HepG2 (cell line): ENCODE data around the gene NAXD. TPM values are rescaled to one million over a fixed set of nuclear protein-coding genes. Genes with fewer than 3 reads are reported as not detected.

ENCODE experiments used
- ETV6 ChIP-seq: sonication (generic); formaldehyde crosslinking; conservative IDR thresholded peaks from 2 replicates; pipeline ENCODE4 v1.4.0; 2020; ENCODE audit warnings: missing genetic modification reagents
- IRF9 ChIP-seq: sonication (generic); formaldehyde crosslinking; IDR thresholded peaks from 2 replicates; pipeline ENCODE4 v1.8.0; 2022; ENCODE audit warnings: missing genetic modification reagents, mild to moderate bottlenecking, borderline replicate concordance
- KDM5B ChIP-seq: sonication (generic); formaldehyde crosslinking; IDR thresholded peaks from 2 replicates; pipeline ENCODE4 v1.4.0; 2020; ENCODE audit warnings: missing genetic modification reagents, mild to moderate bottlenecking, borderline replicate concordance
- KDM6A ChIP-seq: IDR thresholded peaks from 2 replicates; pipeline ENCODE4 v1.6.1; 2016; ENCODE audit warnings: low read depth
- KLF9 ChIP-seq: IDR thresholded peaks from 2 replicates; pipeline ENCODE4 v1.6.1; 2016; ENCODE audit warnings: low read depth
- MBD4 ChIP-seq: IDR thresholded peaks from 2 replicates; pipeline ENCODE4 v1.6.1; 2012; ENCODE audit warnings: low read length, inconsistent platforms, borderline replicate concordance
- MIER3 ChIP-seq: IDR thresholded peaks from 2 replicates; pipeline ENCODE4 v1.6.1; 2016; ENCODE audit warnings: missing compliant biosample characterization, borderline replicate concordance
- NFYC ChIP-seq: IDR thresholded peaks from 2 replicates; pipeline ENCODE4 v1.6.1; 2016; ENCODE audit warnings: missing genetic modification reagents, missing compliant biosample characterization
- NRL ChIP-seq: sonication (generic); formaldehyde crosslinking; IDR thresholded peaks from 2 replicates; pipeline ENCODE4 v1.5.0; 2020; ENCODE audit warnings: missing genetic modification reagents, mild to moderate bottlenecking, moderate library complexity, borderline replicate concordance
- PHF8 ChIP-seq: sonication (generic); formaldehyde crosslinking; IDR thresholded peaks from 2 replicates; pipeline ENCODE4 v1.5.0; 2020; ENCODE audit warnings: missing genetic modification reagents
- PRMT3 ChIP-seq: sonication (generic); formaldehyde crosslinking; IDR thresholded peaks from 2 replicates; pipeline ENCODE4 v1.8.1; 2022; ENCODE audit warnings: low read depth, mild to moderate bottlenecking, moderate library complexity, missing genetic modification reagents, borderline replicate concordance
- RAD51 ChIP-seq: fragments of 450-650 bp; IDR thresholded peaks from 2 replicates; pipeline ENCODE4 v1.6.1; 2016; ENCODE audit warnings: borderline replicate concordance
- TOE1 ChIP-seq: sonication (generic); formaldehyde crosslinking; IDR thresholded peaks from 2 replicates; pipeline ENCODE4 v1.4.0; 2020; ENCODE audit warnings: mild to moderate bottlenecking, missing genetic modification reagents
- ZBTB43 ChIP-seq: sonication (generic); formaldehyde crosslinking; conservative IDR thresholded peaks from 2 replicates; pipeline ENCODE4 v1.4.0; 2020; ENCODE audit warnings: missing genetic modification reagents
- ZBTB7B ChIP-seq: sonication (generic); formaldehyde crosslinking; IDR thresholded peaks from 2 replicates; pipeline ENCODE4 v1.4.0; 2020; ENCODE audit warnings: missing genetic modification reagents
- ZEB1 ChIP-seq: IDR thresholded peaks from 2 replicates; pipeline ENCODE4 v1.6.1; 2012; ENCODE audit warnings: mild to moderate bottlenecking, low read depth, inconsistent platforms; ENCODE audit not compliant: insufficient replicate concordance
- ZIK1 ChIP-seq: sonication (generic); formaldehyde crosslinking; IDR thresholded peaks from 2 replicates; pipeline ENCODE4 v1.5.0; 2020; ENCODE audit warnings: mild to moderate bottlenecking, low read depth, missing genetic modification reagents, borderline replicate concordance
- ZNF256 ChIP-seq: sonication (generic); formaldehyde crosslinking; conservative IDR thresholded peaks from 2 replicates; pipeline ENCODE4 v1.4.0; 2020; ENCODE audit warnings: missing genetic modification reagents
- ZNF329 ChIP-seq: sonication (generic); formaldehyde crosslinking; IDR thresholded peaks from 2 replicates; pipeline ENCODE4 v1.9.0; 2021; ENCODE audit warnings: low read depth, mild to moderate bottlenecking, missing genetic modification reagents
- ZNF431 ChIP-seq: sonication (generic); formaldehyde crosslinking; IDR thresholded peaks from 2 replicates; pipeline ENCODE4 v1.9.0; 2022; ENCODE audit warnings: missing genetic modification reagents, low read depth, mild to moderate bottlenecking, borderline replicate concordance
- ZNF432 ChIP-seq: sonication (generic); formaldehyde crosslinking; IDR thresholded peaks from 2 replicates; pipeline ENCODE4 v1.5.0; 2020; ENCODE audit warnings: missing genetic modification reagents, mild to moderate bottlenecking, borderline replicate concordance
- ZNF549 ChIP-seq: sonication (generic); formaldehyde crosslinking; IDR thresholded peaks from 2 replicates; pipeline ENCODE4 v1.5.0; 2020; ENCODE audit warnings: missing genetic modification reagents
- ZNF644 ChIP-seq: IDR thresholded peaks from 2 replicates; pipeline ENCODE4 v1.6.1; 2016; ENCODE audit warnings: low read depth
- ZNF747 ChIP-seq: sonication (generic); formaldehyde crosslinking; IDR thresholded peaks from 2 replicates; pipeline ENCODE4 v1.8.1; 2023; ENCODE audit warnings: missing genetic modification reagents, mild to moderate bottlenecking, borderline replicate concordance
- ZNF780A ChIP-seq: sonication (generic); formaldehyde crosslinking; IDR thresholded peaks from 2 replicates; pipeline ENCODE4 v1.8.0; 2022; ENCODE audit warnings: mild to moderate bottlenecking, missing genetic modification reagents, moderate library complexity
- ZSCAN22 ChIP-seq: sonication (generic); formaldehyde crosslinking; IDR thresholded peaks from 2 replicates; pipeline ENCODE4 v1.4.0; 2020; ENCODE audit warnings: mild to moderate bottlenecking, missing genetic modification reagents
- polyA plus RNA-seq, 8 experiments: library from polyadenylated mRNA; depleted of rRNA in 3 of 8; stranded (reverse) in 7 of 8; unstranded in 1 of 8; fragments of >200 nt; fragmentation: Illumina TruSeq in 4 of 8; extraction: Trizol in 4 of 8; gene quantifications; 2 replicates each; pipeline versions ENCODE4 v1.2.1 to v1.2.3, GENCODE V29; 2011 to 2016; ENCODE audit warnings: low read depth in 4 of 8, missing spikeins in 1 of 8, mixed read lengths in 1 of 8; ENCODE audit not compliant: insufficient read depth in 1 of 8
- total RNA-seq, 5 experiments: library from RNA; depleted of rRNA; stranded (reverse); fragments of >200 nt; fragmentation: Illumina TruSeq; extraction: Trizol; gene quantifications; 2 replicates each; pipeline ENCODE4 v1.2.3, GENCODE V29; 2016; ENCODE audit warnings: low read depth in 1 of 5
- TF ChIP-seq, protein P1 (sequence below): sonication (generic); formaldehyde crosslinking; IDR thresholded peaks from 2 replicates; pipeline ENCODE4 v1.5.1; 2020; ENCODE audit warnings: missing genetic modification reagents, mild to moderate bottlenecking, borderline replicate concordance
- TF ChIP-seq, protein P2 (sequence below): sonication (generic); formaldehyde crosslinking; IDR thresholded peaks from 2 replicates; pipeline ENCODE4 v1.4.0; 2020; ENCODE audit warnings: missing genetic modification reagents

NAXD gene
- total and polyA plus RNA-seq, 2 of the 13 experiments (the other 11 are each of a cell fraction or from before 2014, with no cell fraction given), result 19.0 to 23.2 TPM

DNA sequence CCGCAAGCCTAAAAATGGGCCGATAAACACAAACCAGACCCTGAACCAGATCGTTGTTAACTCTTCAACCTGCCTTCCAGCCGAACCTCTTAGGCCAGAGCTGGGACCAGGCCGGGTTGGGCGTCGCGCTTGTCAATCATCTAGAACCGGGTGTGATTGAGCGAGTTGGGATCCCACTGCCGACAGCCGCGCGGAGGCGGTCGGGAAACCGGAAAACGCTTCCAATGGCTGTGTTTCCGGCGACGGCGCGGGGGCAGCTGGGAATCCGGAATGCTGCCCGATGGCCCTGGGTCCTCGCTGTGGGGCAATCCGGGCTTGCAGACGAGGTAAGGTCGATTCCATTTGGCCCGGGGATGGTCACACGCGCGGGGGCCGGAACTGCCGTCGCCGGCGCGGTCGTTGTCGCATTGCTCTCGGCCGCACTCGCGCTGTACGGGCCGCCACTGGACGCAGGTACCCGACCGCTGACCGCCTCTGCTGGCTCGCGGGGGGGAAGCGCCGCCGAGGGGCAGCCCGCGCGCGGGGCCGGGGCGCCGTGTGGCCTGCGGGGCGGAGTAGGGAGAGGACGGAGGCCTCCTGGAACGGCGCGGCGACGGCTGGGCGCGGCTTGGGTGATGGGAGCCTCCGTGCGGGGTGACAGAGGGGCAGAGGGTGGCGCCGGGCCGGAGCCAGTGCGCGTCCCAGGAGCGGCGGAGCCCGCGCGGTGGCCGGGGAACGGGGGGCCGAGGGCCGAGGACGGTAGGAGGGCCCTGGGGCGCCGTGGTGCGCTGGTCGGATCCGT is at the start of gene NAXD (continued):
- TF ChIP-seq, protein P1, sequence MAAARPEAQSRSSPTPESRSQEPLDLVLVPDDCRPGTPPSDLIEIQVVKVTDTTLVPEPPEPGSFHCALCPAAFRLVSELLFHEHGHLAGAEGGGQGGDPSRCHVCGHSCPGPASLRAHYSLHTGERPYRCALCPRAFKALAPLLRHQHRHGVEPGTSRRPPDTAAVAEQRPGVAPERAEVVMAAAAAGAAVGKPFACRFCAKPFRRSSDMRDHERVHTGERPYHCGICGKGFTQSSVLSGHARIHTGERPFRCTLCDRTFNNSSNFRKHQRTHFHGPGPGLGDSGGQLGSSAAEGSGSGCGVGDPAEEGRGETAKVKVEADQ, result peak; percentile 86; the same call in 1 of the 2 replicates
- TF ChIP-seq KLF9 (CRISPR knock-in tag), result no peak
- no peak for TF ChIP-seq RAD51
- no peak for TF ChIP-seq ZEB1
- no peak for TF ChIP-seq PRMT3 (CRISPR knock-in tag)
- peak; percentile 57 for TF ChIP-seq ZNF747 (CRISPR knock-in tag)
- TF ChIP-seq KDM6A, result no peak
- no peak for TF ChIP-seq ZSCAN22 (CRISPR knock-in tag)
- no peak; the same call in 1 of the 2 replicates for TF ChIP-seq ZIK1
- 0 out of 2 replicates have a peak, but pooled peaks have one; percentile 19 for TF ChIP-seq TOE1 (CRISPR knock-in tag)
- peak; percentile 46; the same call in 1 of the 2 replicates for TF ChIP-seq MIER3 (CRISPR knock-in tag)
- TF ChIP-seq, protein P2, sequence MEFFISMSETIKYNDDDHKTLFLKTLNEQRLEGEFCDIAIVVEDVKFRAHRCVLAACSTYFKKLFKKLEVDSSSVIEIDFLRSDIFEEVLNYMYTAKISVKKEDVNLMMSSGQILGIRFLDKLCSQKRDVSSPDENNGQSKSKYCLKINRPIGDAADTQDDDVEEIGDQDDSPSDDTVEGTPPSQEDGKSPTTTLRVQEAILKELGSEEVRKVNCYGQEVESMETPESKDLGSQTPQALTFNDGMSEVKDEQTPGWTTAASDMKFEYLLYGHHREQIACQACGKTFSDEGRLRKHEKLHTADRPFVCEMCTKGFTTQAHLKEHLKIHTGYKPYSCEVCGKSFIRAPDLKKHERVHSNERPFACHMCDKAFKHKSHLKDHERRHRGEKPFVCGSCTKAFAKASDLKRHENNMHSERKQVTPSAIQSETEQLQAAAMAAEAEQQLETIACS, result no peak
- TF ChIP-seq ZNF256 (CRISPR knock-in tag), result no peak
- no peak for TF ChIP-seq ZNF780A (CRISPR knock-in tag)
- no peak for TF ChIP-seq ZNF549 (CRISPR knock-in tag)
- no peak for TF ChIP-seq ZNF329 (CRISPR knock-in tag)
- no peak for TF ChIP-seq ZNF644
- TF ChIP-seq ZNF432, result no peak
- peak; percentile 92 for TF ChIP-seq NFYC
- peak; percentile 54; the same call in 1 of the 2 replicates for TF ChIP-seq NRL (CRISPR knock-in tag)
- TF ChIP-seq MBD4, result no peak
- TF ChIP-seq PHF8, result peak; percentile 90
- 0 out of 2 replicates have a peak, but pooled peaks have one; percentile 41 for TF ChIP-seq ETV6 (CRISPR knock-in tag)
- TF ChIP-seq KDM5B (CRISPR knock-in tag), result peak; percentile 6; the same call in 1 of the 2 replicates
- TF ChIP-seq ZNF431 (CRISPR knock-in tag), result no peak
- no peak; the same call in 1 of the 2 replicates for TF ChIP-seq ZBTB7B (CRISPR knock-in tag)
- no peak for TF ChIP-seq ZBTB43 (CRISPR knock-in tag)
- no peak for TF ChIP-seq IRF9 (CRISPR knock-in tag)
